Measurements from ENCODE around the gene RAB29.

DNA sequence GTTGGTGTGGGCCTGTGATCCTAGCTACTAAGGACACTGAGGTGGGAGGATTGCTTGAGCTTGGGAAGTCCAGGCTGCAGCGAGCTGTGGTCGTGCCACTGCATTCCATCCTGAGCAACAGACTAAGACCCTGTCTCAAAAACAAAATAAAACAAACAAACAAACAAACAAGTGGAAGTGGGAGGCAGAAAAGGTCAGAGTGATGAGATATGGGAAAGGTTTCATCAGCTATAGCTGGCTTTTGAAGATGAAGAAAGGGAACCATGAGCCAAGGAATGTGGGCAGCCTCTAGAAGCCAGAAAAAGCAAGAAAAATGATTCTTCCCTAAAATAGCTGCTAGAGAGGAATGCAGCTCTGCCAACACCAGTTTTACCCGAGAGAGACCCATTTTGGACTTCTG, 14.7 kb downstream of the RAB29 start:
- TF ChIP-seq POLR2A (IDR thresholded peaks at IDR 0.05) (no peak), POLR2AphosphoS5 (IDR thresholded peaks at IDR 0.05) (no peak), EP300 (IDR thresholded peaks at IDR 0.05) (no peak)
- TF ChIP-seq, protein P1, sequence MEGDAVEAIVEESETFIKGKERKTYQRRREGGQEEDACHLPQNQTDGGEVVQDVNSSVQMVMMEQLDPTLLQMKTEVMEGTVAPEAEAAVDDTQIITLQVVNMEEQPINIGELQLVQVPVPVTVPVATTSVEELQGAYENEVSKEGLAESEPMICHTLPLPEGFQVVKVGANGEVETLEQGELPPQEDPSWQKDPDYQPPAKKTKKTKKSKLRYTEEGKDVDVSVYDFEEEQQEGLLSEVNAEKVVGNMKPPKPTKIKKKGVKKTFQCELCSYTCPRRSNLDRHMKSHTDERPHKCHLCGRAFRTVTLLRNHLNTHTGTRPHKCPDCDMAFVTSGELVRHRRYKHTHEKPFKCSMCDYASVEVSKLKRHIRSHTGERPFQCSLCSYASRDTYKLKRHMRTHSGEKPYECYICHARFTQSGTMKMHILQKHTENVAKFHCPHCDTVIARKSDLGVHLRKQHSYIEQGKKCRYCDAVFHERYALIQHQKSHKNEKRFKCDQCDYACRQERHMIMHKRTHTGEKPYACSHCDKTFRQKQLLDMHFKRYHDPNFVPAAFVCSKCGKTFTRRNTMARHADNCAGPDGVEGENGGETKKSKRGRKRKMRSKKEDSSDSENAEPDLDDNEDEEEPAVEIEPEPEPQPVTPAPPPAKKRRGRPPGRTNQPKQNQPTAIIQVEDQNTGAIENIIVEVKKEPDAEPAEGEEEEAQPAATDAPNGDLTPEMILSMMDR (IDR thresholded peaks at IDR 0.05) = no peak

Data from stomach (tissue), 4 donors.